CMK (cell line): ENCODE measurements around the gene EEPD1.

Source experiments
- DNase-seq: peaks from one replicate; pipeline ENCODE4 v3.0.0-alpha.2; 2010; ENCODE audit warnings: low read depth

The EEPD1 gene

DNA sequence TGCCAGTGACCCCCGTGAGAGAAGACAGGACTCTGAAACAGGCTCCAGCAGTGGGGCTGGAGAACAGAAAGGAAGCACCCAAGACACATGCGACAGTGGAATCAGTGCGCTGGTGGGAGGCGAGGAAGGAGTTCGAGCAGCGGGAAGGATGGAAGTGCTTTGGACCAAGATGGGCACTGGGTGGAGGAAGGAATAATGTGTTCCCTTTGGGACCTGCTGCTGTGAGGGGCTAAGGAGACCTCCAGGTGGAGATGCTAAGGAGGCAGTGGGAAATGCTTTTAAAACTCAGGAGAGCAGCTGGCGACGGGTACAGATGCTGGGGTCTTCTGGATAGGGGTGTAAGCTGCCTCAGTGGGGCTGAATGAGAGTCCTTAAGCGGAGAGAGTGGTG is 126.9 kb downstream of the EEPD1 start:
- DNase-seq, result no peak

DNA sequence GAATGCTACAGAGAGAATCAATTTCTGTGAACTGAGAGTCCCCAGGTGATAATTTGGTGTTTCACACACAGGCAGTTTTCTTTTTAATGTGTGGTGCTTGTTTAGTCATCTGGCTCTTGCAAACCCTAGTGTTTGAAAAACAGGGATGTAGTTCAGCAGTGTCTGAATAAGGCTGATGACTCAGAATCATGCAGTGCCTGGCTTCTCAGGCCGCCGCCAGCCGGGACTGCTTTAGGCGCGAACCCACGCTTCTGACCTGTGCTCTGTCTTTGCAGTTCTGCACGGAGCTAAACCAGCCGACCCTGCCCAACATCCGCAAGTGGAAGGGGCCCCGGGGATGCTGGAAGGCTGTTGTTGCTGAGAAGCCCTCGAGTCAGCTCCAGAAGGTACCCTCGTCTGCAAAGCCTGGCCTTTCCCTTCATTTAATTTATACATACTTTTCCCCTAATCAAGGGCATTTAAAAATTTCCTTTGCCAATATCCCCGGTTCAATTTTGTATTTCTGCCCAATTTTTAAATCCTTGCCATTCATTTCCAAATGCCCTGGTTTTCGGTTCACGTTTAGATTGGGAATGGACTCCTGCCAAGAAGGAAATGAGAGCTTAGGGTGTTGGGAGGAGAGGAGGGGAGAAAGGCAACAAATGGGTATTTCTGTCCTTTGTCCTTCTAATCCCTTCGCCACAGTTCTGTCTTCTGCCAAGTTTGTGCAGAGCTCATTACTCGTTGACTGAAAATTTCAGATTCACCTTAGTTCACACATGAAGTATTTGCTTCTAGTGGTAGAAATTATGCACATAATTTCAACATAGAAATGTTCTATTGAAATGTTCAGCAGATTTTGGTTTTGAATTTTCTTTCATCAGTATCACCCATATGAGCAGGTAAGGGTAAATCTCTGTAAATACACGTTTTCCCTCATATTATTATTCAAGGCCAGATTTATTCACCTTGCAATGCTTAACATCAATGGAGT is 128.1 kb downstream of the EEPD1 start:
- no peak for DNase-seq

DNA sequence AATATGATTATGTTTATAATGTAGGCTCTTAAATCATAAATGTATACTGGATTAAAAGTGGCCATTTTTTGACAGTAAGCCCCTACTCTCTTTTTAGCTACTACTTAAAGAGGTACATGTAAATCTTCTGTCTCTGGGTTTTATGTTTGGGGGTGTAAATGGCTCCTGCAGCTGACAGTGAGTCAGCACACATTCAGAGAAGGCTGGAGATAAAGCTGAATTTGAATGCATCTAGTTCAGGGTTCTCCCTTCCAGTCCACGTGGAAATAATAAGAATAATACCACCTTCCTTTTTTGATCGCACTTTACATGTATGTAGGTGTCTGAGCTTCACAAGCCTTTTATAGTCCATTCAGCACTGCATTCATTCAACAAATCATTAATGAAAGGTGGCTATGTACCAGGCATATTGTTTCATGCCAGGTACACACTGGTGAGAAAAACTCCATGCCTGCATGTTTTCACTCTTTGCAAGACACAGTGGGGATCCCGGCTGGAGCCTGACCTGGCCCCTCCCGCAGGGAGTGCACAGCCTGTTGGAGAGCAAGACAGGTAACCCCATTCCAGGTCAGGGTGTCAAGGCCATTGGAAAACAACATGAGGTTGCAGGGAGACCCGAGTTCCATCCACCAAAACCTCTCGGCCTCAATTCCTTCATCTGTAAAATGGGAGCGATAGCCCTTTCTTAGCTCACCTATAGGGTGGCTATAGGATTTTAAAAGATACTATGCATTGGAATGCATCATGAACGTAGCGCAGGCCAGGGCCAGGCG is 129.1 kb downstream of the EEPD1 start:
- no peak for DNase-seq

DNA sequence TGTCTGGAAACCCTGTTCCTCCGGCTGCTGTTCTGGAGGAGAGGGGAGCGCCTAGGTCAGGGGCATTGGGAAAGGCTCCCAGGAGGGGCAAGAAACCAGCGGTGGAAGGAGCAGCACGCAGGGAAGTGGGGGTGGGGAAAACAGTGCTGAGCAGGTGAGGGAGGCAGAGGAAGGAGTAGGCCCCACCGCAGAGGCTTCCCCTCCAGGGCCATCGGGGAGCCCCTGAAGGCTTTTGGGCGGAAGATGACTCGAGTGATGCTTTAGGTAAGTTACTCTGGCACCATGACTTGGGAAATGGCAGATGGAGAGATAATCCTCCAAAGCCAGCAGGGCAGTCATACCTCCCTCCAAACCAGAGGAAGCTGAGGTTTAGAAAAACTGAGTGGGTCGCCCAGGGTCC is 130.1 kb downstream of the EEPD1 start:
- DNase-seq, result no peak

DNA sequence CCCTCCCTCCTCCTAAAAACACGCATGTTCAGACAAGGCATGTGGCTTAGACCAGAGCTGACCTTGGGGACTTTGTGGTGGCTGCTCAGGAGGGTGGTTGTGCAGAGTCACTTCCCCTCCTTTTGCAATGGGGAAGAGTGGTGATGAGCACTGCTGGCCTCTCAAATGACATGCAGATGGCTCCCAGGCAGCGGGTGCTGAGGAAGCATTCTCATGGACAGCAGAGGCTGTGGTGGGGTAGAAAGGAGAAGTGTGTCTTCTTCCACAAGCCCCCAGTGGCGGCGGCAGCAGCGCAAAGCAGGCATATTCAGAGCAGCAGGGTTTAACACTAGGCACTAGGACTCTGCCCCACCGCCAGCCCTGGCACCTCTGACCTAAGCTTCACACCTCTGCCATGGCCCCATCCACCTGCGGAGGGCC is 130.7 kb downstream of the EEPD1 start:
- peak; percentile 47 for DNase-seq

DNA sequence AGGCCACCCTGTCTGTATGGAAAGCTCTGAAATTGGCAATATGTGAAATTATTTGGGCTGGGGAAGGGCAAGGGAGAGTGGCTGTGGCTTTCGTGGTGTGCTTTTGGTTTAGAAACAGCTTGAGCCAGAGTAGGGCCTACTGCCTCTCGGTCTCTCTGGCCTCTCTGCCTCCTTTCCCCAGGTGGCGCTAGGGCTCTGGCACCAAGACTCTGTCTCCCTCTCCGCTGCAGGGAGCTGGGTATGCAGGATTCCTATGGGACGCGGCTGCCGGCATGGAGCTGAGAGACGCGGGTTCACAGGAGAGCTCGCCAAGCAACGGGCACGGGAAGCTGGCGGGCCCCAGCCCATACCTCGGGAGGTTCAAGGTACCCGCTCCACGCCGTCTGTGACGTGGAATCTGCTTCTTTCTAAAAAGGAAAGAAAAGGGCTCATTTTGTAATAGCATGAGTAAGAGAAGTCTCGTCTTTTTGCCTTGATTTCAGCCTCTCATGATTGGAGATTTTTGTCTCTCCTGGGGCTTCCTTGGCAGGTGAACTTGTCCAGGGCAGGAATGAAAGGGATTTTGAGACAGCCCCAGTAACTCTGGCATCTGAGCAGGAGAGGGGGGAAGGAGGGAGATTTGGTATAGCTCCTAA is 131.5 kb downstream of the EEPD1 start:
- no peak for DNase-seq

DNA sequence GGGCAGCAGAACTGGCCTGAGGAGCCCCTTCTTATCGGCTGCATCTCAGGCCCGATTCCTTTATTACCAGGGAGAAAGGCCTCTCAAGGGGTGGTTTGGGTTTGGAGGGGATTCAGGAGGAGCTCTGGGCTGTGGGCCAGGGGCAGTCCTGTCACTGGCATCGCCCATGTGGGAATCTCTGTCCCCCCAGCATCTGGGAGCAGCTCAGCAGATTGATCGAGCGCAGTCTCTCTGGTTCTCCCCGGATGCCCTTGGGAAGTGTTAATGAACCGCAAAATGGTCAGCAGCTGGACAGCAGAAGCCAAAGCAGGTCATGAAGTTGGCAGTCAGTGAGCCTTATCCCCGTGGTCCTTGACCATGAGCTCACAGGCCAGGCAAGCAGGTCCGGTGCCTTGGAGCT is 132.2 kb downstream of the EEPD1 start:
- DNase-seq, result no peak

DNA sequence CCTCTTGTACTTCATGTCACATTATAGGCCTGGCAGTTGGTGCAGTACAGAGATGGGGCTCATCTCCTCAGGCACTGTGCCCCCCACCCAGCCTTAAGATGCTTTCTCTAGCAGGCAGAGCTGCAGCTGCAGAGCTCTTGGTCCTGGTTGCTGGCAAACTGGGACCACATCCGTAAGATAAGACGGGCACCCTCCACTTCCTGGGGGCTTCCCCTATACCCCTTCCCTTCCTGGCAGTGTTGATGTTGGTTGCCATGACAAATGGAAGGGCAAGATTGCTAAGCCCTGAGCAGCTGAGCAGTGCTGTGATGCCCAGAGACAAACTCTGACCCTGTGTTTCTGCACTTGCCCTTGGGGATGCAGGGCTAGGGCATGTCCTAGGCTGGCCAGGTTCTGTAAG is 133.2 kb downstream of the EEPD1 start:
- DNase-seq, result no peak

DNA sequence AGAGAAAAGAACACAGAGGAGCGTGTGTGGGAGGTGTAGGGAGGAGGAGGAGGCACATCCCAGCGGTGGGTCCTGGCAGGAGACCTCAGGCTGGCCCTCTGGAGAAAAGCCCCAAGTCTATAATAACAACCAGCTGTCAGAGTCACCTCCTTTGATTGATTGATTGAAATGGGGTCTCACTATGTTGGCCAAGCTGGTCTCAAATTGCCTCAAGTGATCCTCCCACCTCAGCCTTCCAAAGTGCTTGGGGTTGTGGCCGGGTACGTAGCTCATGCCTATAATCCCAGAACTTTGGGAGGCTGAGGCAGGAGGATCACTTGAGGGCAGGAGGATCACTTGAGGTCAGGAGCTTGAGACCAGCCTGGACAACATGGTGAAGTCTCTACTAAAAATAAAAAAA is 133.6 kb downstream of the EEPD1 start:
- DNase-seq, result no peak

DNA sequence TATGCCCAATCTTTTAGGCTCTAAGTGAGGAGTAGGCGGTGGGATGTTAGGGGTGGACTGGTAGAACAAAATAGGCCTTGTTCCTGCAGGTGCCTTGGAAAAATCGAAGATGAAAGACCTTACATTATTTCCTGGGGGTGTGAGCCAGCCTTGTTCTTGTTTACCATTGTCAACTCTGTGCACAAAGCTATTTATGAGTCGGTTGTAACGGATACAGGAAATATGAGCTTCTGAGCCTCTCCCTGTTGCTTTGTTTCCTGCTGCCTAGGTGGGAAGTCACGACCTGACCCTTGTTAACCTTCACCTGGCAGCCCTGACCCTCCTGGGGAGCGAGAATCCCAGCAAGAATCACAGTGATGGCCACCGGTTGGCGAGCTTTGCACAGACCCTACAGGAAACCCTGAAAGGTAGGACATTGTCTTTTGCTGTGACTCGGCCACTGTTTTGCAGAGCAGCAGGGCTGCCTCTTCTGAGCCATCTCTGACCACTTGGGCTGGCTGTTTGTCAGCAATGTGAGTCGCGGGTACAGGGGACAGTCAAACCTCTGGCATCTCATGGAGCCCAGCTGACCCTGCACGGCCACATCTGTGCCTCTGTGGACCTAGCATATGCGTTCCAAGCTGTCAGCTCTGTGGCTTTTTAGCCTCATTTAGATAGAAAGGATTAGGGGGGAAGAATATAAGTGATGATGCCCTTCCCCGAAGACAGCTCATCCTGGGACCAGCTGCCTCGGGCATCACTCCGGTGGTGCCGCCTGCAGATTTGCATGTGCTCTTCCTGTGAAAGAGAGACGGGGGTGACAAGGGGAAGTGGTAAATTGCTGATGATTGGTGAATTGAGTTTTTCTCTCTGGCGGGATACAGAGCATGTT is 134.6 kb downstream of the EEPD1 start:
- no peak for DNase-seq

DNA sequence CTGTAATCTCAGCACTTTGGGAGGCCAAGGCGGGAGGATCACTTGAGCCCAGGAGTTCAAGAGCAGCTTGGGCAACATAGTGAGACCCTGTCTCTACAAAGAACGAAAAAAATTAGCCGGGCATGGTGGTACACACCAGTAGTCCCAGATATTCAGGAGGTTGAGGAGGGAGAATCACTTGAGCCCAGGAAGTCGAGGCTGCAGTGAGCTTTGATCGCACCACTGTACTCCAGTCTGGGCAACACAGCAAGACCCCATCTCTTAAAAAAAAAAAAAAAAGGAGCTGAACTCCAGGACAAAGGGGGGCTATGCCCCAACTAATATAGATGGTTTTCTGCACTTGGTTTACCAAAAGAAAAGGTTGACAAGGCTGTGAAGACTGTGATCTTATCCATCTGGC is 135.4 kb downstream of the EEPD1 start:
- no peak for DNase-seq

DNA sequence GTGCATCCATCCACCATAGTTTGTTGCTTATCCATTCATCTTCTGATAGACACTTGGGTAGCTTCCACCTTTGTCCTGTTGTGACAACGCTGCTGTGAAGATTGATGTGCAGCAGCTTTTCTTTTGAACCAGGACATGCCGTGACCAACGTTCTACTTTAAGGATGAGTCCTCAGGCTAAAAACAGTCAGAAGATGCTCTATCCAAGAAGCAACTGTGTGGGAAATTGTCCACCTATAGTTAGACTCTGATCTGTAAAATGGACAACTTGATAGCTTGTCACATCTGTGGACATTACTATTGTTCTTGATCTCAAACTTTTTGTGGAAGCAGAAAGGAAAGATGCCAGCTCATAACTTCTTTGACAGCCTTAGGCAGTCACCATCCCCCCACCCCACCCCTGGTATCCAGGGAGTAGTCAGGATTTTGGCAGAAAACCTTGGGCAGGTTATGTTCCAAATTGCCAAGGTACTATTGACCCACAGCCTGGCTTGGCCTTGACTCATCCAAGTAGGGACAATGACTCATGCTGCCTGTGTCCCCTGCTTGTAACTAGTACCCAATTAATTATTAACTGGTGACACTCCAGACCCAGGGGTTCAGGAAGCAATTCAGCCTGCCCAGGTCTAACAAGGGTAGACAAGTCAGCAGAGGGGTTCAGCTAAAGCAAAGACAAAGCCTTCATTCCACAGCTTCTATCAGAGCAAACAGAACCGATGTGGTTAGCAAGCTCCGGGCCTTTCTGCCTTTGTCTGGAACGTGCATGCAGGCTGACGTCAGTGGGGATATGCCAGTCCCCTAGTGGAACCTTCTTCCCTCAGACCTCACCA is 137.0 kb downstream of the EEPD1 start:
- DNase-seq, result no peak

DNA sequence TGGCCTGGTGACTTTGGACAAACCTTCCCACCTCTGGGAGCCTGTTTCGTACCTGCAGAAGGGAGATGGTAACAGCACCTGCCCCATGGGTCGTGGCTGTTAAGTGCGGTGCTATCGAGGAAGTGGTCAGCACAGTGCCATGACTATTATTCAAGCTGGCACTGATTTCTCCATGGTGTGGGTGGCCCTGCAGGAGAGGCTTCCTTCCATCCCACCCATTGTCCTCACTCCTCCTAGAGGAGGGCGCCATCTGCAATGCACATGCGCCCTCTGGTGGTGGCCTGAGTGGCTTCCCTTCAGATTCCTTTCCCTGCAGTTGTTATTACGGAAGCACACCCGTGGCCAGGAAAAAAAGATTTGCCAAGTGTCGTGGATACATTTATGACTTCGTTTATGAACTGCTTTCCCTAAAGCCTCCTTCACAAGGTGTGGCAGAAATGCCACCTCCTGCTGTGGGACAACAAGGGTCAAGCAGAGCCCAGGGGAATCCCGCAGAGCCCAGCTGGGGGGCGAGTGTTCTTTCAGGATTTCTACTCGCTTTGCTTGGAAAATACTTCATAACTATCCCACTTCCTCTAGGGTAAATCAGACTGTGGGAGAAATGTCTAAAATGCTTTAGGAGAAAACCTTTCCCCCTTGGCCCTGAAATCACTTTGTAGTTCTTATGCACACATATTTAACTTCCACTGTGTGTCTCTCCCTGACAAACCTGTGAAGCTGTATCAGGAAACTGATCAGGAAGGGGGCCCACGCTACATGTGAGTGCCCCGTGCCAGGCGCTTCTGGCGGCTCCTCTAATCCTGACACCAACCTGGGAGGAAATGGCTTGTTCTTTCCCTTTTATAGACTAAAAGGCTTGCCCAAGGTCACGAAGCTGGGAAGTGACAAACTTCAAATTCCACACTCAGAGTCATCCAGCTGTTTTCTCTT is 138.6 kb downstream of the EEPD1 start:
- peak; percentile 40 for DNase-seq

DNA sequence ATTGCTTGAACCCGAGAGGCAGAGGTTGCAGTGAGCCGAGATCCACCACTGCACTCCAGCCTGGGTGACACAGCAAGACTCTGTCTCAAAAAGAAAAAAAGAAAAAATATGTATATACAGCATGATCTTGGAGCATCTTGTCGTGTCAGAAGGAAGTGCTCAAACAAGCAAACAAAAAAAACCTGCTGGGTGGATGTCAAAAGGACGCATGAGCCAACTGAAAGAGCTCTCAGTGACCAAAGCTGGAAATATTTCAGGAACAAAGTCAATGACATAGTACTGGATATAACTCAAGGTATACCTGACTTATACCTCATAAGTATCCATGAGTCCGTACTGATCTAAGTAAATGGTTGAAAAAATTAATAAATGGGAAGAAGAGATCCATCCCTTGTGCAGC is 142.0 kb downstream of the EEPD1 start:
- no peak for DNase-seq

DNA sequence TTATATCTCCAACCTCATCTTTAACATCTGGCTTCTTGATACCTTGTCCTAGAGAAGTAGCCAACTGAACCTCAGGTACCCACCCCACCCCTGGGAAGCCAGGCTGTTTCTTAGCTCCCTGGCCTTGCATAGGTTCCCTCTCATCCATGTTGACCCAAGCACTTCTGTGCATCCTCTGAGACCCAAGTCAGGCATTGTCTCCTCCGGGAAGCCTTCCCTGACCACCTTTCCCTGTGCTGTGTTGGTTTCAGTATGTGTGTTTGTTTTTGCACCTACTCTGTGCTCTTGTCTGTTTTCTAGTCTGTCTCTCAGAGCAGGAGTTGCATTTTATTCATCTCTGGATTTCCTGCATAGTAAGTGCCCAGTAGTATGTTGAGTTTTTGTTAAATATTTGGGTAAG is 143.2 kb downstream of the EEPD1 start:
- no peak for DNase-seq

DNA sequence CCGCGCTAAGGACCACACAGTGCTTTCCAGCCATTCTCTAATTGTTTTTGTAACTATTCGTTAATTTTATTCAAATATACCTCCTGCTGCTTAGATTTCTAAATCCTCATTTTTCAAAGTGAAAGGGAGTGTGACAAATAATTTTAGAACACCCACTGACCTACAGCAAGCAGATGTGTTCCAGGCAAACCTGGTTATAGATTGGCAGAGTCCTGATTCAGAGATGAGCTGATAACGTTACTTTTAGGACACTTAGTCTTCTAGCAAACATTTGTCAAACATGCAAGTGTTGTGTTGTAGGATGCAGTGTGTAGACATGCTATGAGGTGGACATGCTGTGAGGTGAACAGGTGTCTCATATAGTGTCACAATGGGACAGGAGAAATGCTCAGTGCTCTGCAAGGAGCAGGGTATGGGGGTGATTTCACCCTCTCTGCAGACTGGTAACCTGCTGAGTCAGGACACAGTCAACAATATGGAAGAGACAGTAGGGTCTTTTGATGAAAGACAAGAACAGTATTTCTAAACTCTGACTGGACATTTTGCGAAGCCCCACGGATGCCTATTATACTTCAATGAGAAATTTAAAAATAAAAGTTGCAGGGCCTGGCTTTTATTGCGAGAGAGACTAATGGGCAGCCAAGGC is 144.4 kb downstream of the EEPD1 start:
- DNase-seq, result no peak

DNA sequence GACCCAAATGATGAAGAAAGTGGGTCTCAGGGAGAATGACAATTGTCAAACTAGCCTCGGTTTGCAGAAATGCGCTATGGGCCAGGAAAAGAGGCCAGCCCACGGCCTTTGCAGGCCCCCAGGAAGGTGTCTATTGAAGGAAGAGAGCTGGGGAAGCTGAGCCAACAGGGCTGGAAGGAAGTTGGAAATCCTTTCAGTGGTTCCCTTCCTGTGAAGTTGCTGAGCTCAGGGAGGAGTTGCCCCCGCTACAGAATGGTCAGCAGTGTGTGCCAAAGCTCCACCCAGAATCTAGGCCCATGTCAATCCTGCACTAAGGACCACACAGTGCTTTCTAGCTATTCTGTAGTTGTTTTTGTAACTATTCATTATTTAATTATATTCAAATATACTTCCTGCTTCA is 145.1 kb downstream of the EEPD1 start:
- no peak for DNase-seq

DNA sequence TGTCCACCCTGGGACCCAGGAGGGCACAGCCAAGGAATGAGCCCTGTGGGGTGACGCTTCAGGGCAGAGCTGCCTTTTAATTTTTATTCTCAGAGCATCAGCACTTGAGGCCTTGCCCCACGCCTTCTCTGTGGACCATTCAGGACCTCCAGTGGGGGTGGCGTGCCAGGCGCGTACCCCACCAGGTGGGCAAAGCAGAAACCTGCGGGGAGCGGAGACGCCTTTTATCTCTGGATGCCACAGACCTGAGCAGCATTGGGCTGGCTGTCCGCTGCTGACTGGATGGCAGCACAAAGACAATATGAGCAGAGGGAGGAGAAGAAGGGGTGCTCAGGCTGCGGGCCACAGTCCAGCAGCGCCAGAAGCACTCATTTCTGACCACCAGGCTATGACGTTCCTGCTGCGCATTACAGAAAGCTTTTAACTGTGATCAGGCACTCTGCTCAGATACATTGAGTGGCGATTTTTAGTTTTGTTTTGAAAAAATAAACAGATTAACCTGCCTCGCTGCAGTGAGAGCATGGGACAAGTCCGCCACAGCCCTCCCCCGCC is 146.2 kb downstream of the EEPD1 start:
- DNase-seq, result no peak

DNA sequence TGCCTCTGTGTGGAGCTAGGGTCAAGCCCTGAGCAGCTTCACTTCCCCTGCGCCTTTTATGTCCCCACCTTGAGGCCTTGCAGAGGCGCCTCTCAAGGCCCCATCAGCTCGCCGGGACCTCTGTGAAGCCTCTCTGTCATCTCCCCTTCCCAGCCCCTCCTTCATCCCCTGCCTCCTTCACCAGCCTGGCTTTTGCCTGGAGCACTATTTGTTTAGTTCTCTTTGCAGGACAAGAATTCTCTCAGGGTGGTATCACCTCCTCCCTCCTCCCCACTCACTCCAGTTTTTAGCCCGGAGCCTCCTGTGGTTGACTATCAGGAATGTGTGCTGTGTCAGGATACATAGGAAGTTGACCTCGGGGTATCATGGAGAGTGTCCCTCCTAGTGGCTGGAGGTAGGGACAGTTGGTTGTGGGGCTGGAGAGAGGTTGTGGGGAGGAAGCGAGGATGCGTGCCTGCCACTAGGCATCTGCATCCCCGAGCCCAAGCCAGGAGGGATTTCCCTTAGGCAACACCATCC is 146.8 kb downstream of the EEPD1 start:
- no peak for DNase-seq
